ENCODE results near the gene STMN3. TPM values are rescaled to one million over a fixed set of nuclear protein-coding genes. Genes with fewer than 3 reads are reported as not detected.

Gene STMN3
- total and polyA plus RNA-seq, 10 of the 15 experiments (the other 5 are each of a cell fraction or from before 2014, with no cell fraction given): 0.09 to 3.6 (median 1.4) TPM; not detected in 1

GRCh38 chr20:63595416-63596127, 57.7 kb downstream of the STMN3 start:
- no peaks in the 10 kb centered on the region for H3K79me2 ChIP-seq (ENCODE audit: control insufficient read depth, insufficient read depth, low read length)
- in situ Hi-C loops (cut with MboI) (no loop called here), intact Hi-C loops (cut with micrococcal nuclease; ENCODE audit: unreplicated experiment) (no loop called here)
- SMC1A ChIA-PET (ENCODE audit: uncharacterized antibody, unreplicated experiment): no interaction called here
- ATAC-seq (no peak), FAIRE-seq (no peak), DNase-seq (ENCODE audit: low read depth, low spot score) (no peak)
- POLR2A ChIA-PET: no interaction called here
- CTCF ChIA-PET: no interaction called here
- WGBS (ENCODE audit: insufficient coverage, insufficient replicate concordance, low lambda C conversion rate, missing lambda C conversion rate): 93% methylated on average over 30 of the region's 30 CpGs
- no peaks in the 10 kb centered on the region for H4K20me1 ChIP-seq (ENCODE audit: control insufficient read depth, insufficient read depth)
- H3K27ac ChIP-seq (ENCODE audit: control insufficient read depth, insufficient read depth): no peak overlapping the region
- BruUV-seq (replicated peaks): no TSS peak
- RAD21 ChIA-PET (ENCODE audit: unreplicated experiment): no interaction called here
- peaks cover 3 to 7% of the 10 kb centered on the region in 2 experiments; a peak in 3 of 4 replicates for H3K36me3 ChIP-seq (ENCODE audit: control insufficient read depth in 2 of 2, insufficient read depth in 2 of 2, low read length in 1 of 2)
- no peak overlapping the region for H3K9ac ChIP-seq (ENCODE audit: control insufficient read depth, insufficient read depth, low read length)
- no peak overlapping the region for H3K4me3 ChIP-seq
- no peaks in the 10 kb centered on the region for H3K9me3 ChIP-seq (replicated peaks; ENCODE audit: control insufficient read depth, insufficient read depth, low read length)
- no peaks in the 10 kb centered on the region for H3K27me3 ChIP-seq (replicated peaks in 1 of 2; ENCODE audit: control insufficient read depth in 2 of 2, insufficient read depth in 2 of 2, low read length in 1 of 2)
- no peak overlapping the region for H3K4me2 ChIP-seq (ENCODE audit: control insufficient read depth, insufficient read depth)
- no peaks in the 10 kb centered on the region for H3K4me1 ChIP-seq (ENCODE audit: control insufficient read depth, insufficient read depth, low read length)
- no peak overlapping the region for H2AFZ ChIP-seq (ENCODE audit: control insufficient read depth, low read depth, low read length)
- TF ChIP-seq TBL1XR1 (IDR thresholded peaks at IDR 0.05; ENCODE audit: low read depth, low read length): no peak
- no peak for TF ChIP-seq ZNF274 (IDR thresholded peaks at IDR 0.05; ENCODE audit: insufficient read depth, insufficient read length)
- TF ChIP-seq RAD51 (IDR thresholded peaks at IDR 0.05): no peak
- no peak for TF ChIP-seq CEBPB (IDR thresholded peaks at IDR 0.05; ENCODE audit: borderline replicate concordance in 1 of 2, low read depth in 2 of 2, low read length in 2 of 2)
- TF ChIP-seq, protein P1, sequence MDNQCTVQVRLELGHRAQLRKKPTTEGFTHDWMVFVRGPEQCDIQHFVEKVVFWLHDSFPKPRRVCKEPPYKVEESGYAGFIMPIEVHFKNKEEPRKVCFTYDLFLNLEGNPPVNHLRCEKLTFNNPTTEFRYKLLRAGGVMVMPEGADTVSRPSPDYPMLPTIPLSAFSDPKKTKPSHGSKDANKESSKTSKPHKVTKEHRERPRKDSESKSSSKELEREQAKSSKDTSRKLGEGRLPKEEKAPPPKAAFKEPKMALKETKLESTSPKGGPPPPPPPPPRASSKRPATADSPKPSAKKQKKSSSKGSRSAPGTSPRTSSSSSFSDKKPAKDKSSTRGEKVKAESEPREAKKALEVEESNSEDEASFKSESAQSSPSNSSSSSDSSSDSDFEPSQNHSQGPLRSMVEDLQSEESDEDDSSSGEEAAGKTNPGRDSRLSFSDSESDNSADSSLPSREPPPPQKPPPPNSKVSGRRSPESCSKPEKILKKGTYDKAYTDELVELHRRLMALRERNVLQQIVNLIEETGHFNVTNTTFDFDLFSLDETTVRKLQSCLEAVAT (IDR thresholded peaks at IDR 0.05): no peak
- no peak for TF ChIP-seq RBBP5 (conservative IDR thresholded peaks at IDR 0.05)
- TF ChIP-seq, protein P2, sequence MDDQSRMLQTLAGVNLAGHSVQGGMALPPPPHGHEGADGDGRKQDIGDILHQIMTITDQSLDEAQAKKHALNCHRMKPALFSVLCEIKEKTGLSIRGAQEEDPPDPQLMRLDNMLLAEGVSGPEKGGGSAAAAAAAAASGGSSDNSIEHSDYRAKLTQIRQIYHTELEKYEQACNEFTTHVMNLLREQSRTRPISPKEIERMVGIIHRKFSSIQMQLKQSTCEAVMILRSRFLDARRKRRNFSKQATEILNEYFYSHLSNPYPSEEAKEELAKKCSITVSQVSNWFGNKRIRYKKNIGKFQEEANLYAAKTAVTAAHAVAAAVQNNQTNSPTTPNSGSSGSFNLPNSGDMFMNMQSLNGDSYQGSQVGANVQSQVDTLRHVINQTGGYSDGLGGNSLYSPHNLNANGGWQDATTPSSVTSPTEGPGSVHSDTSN (IDR thresholded peaks at IDR 0.05; ENCODE audit: insufficient replicate concordance, low read depth, low read length): no peak
- TF ChIP-seq MYC (IDR thresholded peaks at IDR 0.05; ENCODE audit: insufficient read depth, insufficient read length, insufficient replicate concordance, low read length, severe bottlenecking): no peak
- TF ChIP-seq, protein P3, sequence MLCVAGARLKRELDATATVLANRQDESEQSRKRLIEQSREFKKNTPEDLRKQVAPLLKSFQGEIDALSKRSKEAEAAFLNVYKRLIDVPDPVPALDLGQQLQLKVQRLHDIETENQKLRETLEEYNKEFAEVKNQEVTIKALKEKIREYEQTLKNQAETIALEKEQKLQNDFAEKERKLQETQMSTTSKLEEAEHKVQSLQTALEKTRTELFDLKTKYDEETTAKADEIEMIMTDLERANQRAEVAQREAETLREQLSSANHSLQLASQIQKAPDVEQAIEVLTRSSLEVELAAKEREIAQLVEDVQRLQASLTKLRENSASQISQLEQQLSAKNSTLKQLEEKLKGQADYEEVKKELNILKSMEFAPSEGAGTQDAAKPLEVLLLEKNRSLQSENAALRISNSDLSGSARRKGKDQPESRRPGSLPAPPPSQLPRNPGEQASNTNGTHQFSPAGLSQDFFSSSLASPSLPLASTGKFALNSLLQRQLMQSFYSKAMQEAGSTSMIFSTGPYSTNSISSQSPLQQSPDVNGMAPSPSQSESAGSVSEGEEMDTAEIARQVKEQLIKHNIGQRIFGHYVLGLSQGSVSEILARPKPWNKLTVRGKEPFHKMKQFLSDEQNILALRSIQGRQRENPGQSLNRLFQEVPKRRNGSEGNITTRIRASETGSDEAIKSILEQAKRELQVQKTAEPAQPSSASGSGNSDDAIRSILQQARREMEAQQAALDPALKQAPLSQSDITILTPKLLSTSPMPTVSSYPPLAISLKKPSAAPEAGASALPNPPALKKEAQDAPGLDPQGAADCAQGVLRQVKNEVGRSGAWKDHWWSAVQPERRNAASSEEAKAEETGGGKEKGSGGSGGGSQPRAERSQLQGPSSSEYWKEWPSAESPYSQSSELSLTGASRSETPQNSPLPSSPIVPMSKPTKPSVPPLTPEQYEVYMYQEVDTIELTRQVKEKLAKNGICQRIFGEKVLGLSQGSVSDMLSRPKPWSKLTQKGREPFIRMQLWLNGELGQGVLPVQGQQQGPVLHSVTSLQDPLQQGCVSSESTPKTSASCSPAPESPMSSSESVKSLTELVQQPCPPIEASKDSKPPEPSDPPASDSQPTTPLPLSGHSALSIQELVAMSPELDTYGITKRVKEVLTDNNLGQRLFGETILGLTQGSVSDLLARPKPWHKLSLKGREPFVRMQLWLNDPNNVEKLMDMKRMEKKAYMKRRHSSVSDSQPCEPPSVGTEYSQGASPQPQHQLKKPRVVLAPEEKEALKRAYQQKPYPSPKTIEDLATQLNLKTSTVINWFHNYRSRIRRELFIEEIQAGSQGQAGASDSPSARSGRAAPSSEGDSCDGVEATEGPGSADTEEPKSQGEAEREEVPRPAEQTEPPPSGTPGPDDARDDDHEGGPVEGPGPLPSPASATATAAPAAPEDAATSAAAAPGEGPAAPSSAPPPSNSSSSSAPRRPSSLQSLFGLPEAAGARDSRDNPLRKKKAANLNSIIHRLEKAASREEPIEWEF (IDR thresholded peaks at IDR 0.05; ENCODE audit: insufficient replicate concordance, low read depth, low read length): no peak
- TF ChIP-seq NR2C2 (IDR thresholded peaks at IDR 0.05; ENCODE audit: borderline replicate concordance, control insufficient read depth, insufficient read length, low read depth): no peak
- no peak for TF ChIP-seq MEF2B (IDR thresholded peaks at IDR 0.05; ENCODE audit: partially characterized antibody, poor library complexity, severe bottlenecking)
- TF ChIP-seq TCF7 (IDR thresholded peaks at IDR 0.05; ENCODE audit: borderline replicate concordance): no peak
- no peak for TF ChIP-seq ZZZ3 (IDR thresholded peaks at IDR 0.05; ENCODE audit: control insufficient read depth, insufficient read length, low read depth)
- no peak for TF ChIP-seq CBFB (IDR thresholded peaks at IDR 0.05; ENCODE audit: low read depth)
- TF ChIP-seq HDAC2 (IDR thresholded peaks at IDR 0.05): no peak
- no peak for TF ChIP-seq ATF3 (IDR thresholded peaks at IDR 0.05; ENCODE audit: borderline replicate concordance, extremely low read depth, low read depth, low read length)
